ENCODE results near the gene GBP3. TPM values are rescaled to one million over a fixed set of nuclear protein-coding genes. Genes with fewer than 3 reads are reported as not detected.
"Not testable (repeated sequence)": the region's sequence is repeated elsewhere in the genome, so short reads cannot be mapped to it uniquely, and the experiment has no call there.

GBP3 gene
- total RNA-seq, 2 experiments from 2014 or later = 45.9 to 50.7 TPM

DNA sequence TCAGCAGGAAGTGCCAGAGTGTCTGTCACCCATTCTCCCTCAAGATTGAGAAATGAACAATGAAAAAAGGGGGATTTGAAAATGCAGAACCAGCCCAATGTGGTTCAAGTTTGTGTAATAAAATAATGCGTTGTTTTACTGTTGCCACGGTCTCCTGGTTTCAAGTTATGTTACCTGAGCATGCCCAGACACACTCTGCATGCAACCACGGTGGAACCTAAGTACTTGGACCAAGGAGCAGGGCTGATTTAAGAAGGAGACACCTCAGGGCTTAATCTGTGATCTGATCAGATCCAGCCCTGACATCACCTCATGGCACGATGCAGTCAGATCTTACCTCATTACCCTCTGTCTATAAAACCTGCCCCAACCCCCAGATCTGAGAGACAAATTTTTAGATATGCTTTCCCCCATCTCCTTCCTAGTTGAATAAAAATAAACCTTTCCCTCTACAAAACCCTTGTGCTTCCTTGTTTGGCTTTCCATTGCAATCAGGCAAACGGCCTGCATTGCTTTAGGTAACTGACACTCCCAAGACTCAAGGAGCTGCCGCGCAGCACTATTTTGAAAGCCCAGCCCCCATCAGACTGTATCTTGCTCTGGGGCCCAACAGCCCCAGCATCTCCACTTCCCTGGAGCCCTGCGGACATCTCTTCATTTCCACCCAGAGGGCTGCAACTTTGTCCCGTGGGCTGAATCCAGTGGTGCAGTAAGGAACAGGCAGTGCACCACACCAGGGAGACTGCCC, 27.4 kb upstream of the GBP3 start:
- POLR2A ChIA-PET; H3K4me3 Mint-ChIP-seq; H3K27me3 Mint-ChIP-seq; H3K9me3 Mint-ChIP-seq; DNase-seq; ATAC-seq (ENCODE audit: low read depth): not testable (repeated sequence)
- peaks cover 11% of the 10 kb centered on the region for H3K4me1 Mint-ChIP-seq
- H3K27ac Mint-ChIP-seq = peak overlapping the region; percentile 31
- peaks cover 60% of the 10 kb centered on the region for H3K36me3 Mint-ChIP-seq

DNA sequence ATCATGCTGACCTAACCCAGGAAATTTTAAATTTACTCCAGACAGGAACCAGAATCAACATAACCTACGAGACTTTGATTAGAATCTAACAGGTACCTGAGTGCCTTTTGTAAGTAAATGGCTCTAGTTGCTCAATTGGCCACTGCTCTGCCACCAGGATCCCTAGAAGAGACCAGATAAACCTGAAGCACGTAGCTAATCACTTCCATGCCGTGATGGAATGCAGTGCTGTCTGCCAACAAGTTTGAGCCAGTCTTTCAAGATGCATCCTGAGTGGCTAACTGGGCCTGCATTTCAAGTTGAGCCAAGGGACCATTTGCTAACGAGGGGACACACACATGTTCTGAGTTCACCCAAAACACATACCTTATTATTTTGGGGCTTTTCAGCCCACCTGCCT, 26.5 kb upstream of the GBP3 start:
- POLR2A ChIA-PET; H3K4me3 Mint-ChIP-seq; H3K27ac Mint-ChIP-seq; ATAC-seq (ENCODE audit: low read depth); H3K9me3 Mint-ChIP-seq; H3K27me3 Mint-ChIP-seq; DNase-seq: not testable (repeated sequence)
- Mint-ChIP-seq H3K36me3 (peaks cover 57% of the 10 kb centered on the region), H3K4me1 (peaks cover 11% of the 10 kb centered on the region)

DNA sequence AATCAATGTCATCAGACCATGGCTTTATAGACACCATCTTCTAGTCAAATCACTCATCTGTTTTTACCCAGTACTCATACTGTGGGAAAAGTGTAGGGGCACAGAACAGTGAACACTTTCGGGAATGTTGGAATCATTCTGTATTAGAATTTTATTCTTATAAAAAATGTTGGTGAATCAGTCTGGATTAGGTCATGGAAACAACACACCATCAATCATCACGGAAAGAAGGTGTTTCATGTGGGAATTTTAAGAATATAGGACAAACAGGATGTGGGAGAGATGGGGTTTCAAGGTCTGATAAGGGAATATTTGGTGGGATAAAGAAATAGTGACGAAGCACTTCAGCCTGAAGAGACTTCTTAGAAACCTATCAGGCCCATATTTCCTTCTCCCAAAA, 25.1 kb upstream of the GBP3 start:
- Mint-ChIP-seq H3K36me3 (peaks cover 51% of the 10 kb centered on the region), H3K4me1 (peaks cover 6% of the 10 kb centered on the region)

DNA sequence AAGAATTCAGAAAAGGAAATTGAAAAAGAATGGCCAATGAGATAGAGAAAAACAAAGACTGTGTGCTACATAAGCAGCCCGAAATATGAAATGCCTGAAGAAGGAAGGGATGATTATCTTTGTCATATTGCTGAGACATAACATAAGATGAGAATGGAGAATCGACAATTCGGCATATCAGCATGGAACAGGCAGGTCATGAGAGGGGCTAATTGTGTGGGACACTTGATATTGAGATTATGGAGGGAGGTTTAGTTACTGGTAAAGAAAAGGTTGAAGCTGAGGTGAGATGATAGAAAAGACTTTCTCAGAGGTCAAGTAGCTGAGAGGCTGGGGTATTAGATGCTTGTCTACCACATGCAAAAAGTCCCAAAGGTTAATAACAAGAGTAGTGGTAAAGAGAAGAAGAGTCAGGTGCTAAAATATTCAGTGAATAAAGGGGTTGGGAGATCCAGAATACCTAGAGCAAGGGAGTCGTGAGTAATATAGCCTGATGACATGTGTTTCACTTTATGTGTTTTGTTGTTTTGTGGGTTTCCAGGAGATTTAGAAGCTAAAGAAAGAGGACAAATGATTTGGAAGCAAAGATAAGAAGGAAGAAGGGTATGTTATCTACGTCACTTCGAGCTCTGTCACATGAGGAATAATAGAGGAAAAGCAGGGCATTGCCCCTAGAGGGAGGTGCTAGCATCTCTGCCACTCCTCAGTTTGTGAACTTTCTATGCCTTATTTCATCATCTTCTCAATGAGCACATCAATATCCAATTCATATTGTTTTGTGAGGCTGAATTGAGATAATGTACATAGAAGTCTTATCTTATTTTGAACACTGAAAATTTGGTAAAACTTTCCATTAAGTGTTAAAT, 23.9 kb upstream of the GBP3 start:
- H3K27ac Mint-ChIP-seq; H3K9me3 Mint-ChIP-seq; H3K4me1 Mint-ChIP-seq; H3K4me3 Mint-ChIP-seq; DNase-seq; H3K27me3 Mint-ChIP-seq; ATAC-seq (ENCODE audit: low read depth): not testable (repeated sequence)
- H3K36me3 Mint-ChIP-seq = peaks cover 51% of the 10 kb centered on the region
- POLR2A ChIA-PET = interaction anchor here (0.5 to 1.8 kb wide), 2 partner anchors 25 to 319 kb away, joined by 3 to 5 read pairs; no protein-coding TSS in a partner anchor

More for the DNA sequence above, 25.1 kb upstream of the GBP3 start:
- peaks cover 5% of the 10 kb centered on the region for H3K9me3 Mint-ChIP-seq
- H3K27ac Mint-ChIP-seq = peak overlapping the region; percentile 65
- ATAC-seq (ENCODE audit: low read depth) = no peak
- no peak for DNase-seq
- no peaks in the 10 kb centered on the region for H3K27me3 Mint-ChIP-seq
- no peak overlapping the region for H3K4me3 Mint-ChIP-seq
- POLR2A ChIA-PET = interaction anchor here (1.8 kb wide), 1 partner anchor 26 kb away, joined by 5 read pairs; no protein-coding TSS in a partner anchor

DNA sequence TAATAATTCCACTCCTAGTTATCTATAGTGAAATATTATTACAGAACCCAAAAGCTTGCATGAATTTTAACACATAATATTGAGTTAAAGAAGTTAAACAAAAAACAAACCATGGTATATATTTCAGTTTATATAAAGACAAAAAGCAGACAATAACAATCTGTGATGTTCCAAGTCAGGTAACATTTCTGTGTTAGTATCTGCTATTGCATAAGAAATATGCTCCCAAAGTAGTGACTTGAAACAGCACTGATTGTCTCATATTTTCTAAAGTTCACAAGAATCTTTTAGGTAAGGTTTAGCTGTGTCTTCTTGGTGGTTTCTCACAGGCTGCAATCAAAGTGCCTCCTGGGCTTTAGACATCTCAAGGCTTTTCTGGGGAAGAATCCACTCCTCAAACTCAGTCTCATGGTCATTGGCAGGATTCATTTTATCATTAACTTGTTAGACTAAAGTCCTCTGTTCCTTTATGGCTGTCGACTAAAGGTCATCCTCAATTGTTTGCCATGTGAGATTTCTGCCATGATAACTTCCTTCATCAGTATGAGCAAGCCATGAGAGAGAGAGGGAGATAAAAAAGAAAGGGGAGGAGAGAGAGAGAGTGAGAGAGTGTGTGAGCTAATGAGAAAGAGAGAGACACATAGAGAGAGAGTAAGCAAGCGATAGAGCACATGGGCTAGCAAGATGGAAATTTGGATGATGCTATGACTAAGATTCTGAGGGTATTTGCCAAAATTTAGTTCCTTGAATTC, 22.5 kb upstream of the GBP3 start:
- Mint-ChIP-seq H3K36me3 (peaks cover 49% of the 10 kb centered on the region), H3K4me3 (no peak overlapping the region), H3K4me1 (peaks cover 12% of the 10 kb centered on the region), H3K27ac (no peak overlapping the region), H3K9me3 (peaks cover 11% of the 10 kb centered on the region), H3K27me3 (no peaks in the 10 kb centered on the region)
- DNase-seq (no peak), ATAC-seq (ENCODE audit: low read depth) (no peak)
- POLR2A ChIA-PET = interaction anchor here (0.7 kb wide), 1 partner anchor 24 kb away, joined by 6 read pairs; no protein-coding TSS in a partner anchor

DNA sequence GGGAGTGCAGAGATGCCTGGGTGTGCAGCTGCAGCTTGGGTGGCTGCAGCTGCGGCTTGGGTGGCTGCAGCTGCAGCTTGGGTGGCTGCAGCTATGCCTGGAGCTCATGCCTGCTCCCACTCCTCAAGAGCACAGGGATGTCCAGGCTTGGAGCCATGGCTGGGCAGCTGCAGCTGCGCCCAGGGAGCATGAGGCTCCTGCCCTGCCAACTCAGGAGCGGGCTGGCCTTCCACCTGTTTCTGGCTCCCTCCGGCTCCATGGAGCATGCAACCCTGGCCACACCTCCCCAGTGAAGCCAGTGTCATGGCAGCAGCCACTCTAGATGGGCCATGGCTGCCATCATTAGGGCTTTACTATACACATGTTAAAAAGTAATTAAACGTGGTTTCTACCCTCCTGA, 21.3 kb upstream of the GBP3 start:
- peaks cover 48% of the 10 kb centered on the region for H3K36me3 Mint-ChIP-seq
- POLR2A ChIA-PET = no interaction called here
- peaks cover 14% of the 10 kb centered on the region for H3K4me1 Mint-ChIP-seq

DNA sequence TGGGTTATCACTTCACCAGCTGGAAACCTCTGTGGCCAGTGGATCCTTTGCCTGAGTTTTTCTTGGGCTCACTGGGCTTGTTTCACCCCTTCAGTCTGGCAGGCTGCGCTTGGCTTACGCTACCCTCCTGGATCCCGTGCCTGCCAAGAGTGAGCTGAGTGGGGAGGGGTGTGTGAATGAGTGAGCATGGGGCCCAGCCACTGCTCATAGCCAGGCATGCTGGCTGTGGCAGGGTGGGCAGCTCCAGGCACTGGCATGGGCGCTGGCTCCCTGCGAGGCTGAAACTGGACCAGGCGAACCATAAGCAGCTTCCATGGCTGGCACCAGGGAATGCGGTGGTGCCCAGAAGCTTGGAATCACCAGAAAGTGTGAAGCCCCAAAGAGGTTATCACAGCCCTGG, 19.8 kb upstream of the GBP3 start:
- Mint-ChIP-seq H3K27me3 (no peaks in the 10 kb centered on the region), H3K27ac (no peak overlapping the region), H3K4me1 (peaks cover 13% of the 10 kb centered on the region), H3K36me3 (peaks cover 40% of the 10 kb centered on the region), H3K9me3 (peaks cover 17% of the 10 kb centered on the region), H3K4me3 (no peak overlapping the region)
- no peak for ATAC-seq (ENCODE audit: low read depth)
- DNase-seq = no peak
- POLR2A ChIA-PET = interaction anchor here (0.6 to 1.4 kb wide), 3 partner anchors 21 to 813 kb away, joined by 3 read pairs; no protein-coding TSS in a partner anchor

More for the DNA sequence above, 21.3 kb upstream of the GBP3 start:
- Mint-ChIP-seq H3K27me3 (no peaks in the 10 kb centered on the region), H3K4me3 (no peak overlapping the region), H3K9me3 (peaks cover 16% of the 10 kb centered on the region), H3K27ac (no peak overlapping the region)
- no peak for DNase-seq
- no peak for ATAC-seq (ENCODE audit: low read depth)

DNA sequence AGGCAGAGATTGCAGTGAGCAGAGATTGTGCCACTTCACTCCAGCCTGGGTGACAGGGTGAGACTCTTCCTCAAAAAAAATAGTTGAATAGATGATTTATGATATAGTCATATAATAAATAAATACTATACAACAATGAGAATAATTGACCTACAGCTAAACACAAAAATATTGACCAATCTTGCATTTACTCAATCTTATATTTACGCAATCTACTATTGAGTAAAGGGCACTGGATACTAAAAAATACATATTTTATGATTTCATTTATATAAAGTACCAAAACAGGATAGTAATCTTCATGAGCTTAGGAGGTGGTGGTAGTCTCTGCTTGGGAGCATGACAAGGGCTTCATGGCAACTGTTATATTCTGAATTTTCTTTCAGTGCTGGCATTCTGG, 19.1 kb upstream of the GBP3 start:
- Mint-ChIP-seq H3K4me1 (peaks cover 13% of the 10 kb centered on the region), H3K36me3 (peaks cover 41% of the 10 kb centered on the region), H3K4me3 (no peak overlapping the region), H3K9me3 (peaks cover 20% of the 10 kb centered on the region), H3K27ac (no peak overlapping the region), H3K27me3 (no peaks in the 10 kb centered on the region)
- ATAC-seq (ENCODE audit: low read depth) (no peak), DNase-seq (no peak)
- POLR2A ChIA-PET = interaction anchor here (1.1 to 2.0 kb wide), 2 partner anchors 20 to 24 kb away, joined by 3 to 7 read pairs; partner anchors contain the start of genes GBP1 and GBP3

DNA sequence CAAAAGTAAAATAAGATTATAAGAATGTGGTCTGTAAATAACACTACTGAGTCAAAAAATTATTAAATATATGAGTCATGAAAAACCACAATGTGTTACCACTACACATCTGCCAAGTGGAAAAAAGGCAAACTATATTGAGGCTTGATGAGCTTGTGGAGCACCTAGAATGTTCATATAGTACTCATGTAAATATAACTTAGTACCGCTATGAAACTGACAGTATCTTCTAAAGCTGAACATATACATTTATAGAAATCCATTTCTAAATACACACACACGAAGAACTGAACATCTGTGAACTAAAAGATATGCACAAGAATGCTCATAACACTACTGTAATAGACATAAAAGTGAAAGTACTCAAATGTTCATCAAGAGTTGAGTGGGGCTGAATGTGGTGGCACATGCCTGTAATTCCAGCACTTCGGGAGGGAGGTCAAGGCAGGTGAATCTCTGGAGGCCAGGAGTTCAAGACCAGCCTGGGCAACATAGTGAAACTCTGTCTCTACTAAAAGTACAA, 18.5 kb upstream of the GBP3 start:
- no peak overlapping the region for H3K4me3 Mint-ChIP-seq
- peak; percentile 67 for ATAC-seq (ENCODE audit: low read depth)
- H3K4me1 Mint-ChIP-seq = peaks cover 13% of the 10 kb centered on the region
- no peaks in the 10 kb centered on the region for H3K27me3 Mint-ChIP-seq
- no peak for DNase-seq
- POLR2A ChIA-PET = interaction anchor here (1.1 to 2.0 kb wide), 2 partner anchors 19 to 24 kb away, joined by 3 to 7 read pairs; partner anchors contain the start of genes GBP1 and GBP3
- peaks cover 41% of the 10 kb centered on the region for H3K36me3 Mint-ChIP-seq
- no peak overlapping the region for H3K27ac Mint-ChIP-seq
- H3K9me3 Mint-ChIP-seq = peaks cover 20% of the 10 kb centered on the region

DNA sequence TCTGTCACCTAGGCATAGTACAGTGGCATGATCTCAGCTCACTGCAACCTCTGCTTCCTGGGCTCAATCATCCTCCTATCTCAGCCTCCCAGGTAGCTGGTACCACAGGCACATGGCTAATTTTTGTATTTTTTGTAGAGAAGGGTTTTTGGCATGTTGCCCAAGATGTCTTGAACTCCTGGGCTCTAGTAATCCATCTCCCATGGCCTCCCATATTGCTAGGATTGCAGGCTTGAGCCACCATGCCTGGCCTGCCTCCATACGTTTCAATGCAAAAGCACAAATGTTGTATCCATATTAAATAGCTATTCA, 17.6 kb upstream of the GBP3 start:
- Mint-ChIP-seq H3K27ac (no peak overlapping the region), H3K27me3 (no peaks in the 10 kb centered on the region), H3K4me3 (no peak overlapping the region), H3K4me1 (peaks cover 13% of the 10 kb centered on the region), H3K36me3 (peaks cover 41% of the 10 kb centered on the region), H3K9me3 (peaks cover 21% of the 10 kb centered on the region)
- POLR2A ChIA-PET = interaction anchor here (2.0 kb wide), 1 partner anchor 18 kb away, joined by 7 read pairs; the partner anchor contains the start of gene GBP3
- DNase-seq = no peak
- ATAC-seq (ENCODE audit: low read depth) = no peak

DNA sequence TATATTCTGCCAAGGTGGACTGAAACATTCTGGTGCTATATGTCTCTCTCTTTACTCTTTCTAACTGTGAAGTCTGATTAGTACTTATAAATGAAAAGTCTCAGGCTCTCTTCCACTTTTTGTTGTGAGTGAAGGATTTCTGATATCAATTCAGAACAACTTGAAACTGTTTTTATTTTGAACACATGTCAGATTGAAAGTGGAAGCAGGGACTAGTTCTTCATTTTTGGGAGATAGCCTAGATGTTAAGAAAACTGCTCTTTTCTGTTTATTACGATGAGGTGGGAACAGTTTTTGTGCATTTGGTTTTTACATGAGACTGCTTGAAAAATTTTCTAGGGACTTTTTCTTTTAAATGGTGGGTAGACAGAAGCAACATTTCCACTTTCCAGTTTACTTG, 14.5 kb upstream of the GBP3 start:
- POLR2A ChIA-PET = no interaction called here
- no peaks in the 10 kb centered on the region for H3K27me3 Mint-ChIP-seq
- H3K27ac Mint-ChIP-seq = no peak overlapping the region
- peaks cover 24% of the 10 kb centered on the region for H3K9me3 Mint-ChIP-seq
- ATAC-seq (ENCODE audit: low read depth) (no peak), DNase-seq (no peak)
- no peak overlapping the region for H3K4me3 Mint-ChIP-seq
- peaks cover 15% of the 10 kb centered on the region for H3K4me1 Mint-ChIP-seq
- H3K36me3 Mint-ChIP-seq = peaks cover 32% of the 10 kb centered on the region

DNA sequence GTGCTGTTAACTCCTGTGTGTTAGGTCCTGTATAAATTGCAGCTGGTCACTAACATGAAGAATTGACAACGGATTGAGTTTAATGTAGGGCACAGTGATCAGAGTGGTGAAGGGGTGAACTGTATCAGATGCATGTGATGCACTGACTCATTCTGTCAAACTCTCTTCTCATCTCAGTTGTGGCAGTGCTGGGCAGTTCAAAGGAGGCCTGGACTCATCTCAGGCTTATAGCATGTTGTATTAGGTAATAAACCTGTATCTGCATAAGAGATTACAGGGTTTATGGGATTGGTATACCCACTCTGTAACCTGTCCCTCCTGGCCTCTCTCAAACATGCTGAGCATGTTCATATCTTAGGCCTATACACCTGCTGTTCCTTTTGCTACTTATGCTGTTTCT, 12.4 kb upstream of the GBP3 start:
- H3K9me3 Mint-ChIP-seq = peaks cover 29% of the 10 kb centered on the region

DNA sequence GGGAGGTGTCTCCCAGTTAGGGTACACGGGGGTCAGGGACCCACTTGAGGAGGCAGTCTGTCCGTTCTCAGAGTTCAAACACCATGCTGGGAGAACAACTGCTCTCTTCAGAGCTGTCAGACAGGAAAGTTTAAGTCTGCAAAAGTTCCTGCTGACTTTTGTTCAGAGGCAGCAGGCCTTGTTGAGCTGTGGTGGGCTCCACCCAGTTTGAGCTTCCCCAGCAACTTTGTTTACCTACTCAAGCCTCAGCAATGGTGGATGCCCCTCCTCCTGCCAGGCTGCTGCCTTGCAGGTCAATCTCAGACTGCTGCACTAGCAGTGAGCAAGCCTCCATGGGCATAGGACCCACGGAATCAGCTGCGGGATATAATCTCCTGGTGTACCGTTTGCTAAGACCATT, 11.3 kb upstream of the GBP3 start:
- Mint-ChIP-seq H3K9me3 (peaks cover 27% of the 10 kb centered on the region), H3K36me3 (peaks cover 28% of the 10 kb centered on the region)
- not testable (repeated sequence) for ATAC-seq (ENCODE audit: low read depth); H3K4me1 Mint-ChIP-seq; H3K27ac Mint-ChIP-seq; DNase-seq; H3K27me3 Mint-ChIP-seq; H3K4me3 Mint-ChIP-seq
- POLR2A ChIA-PET = interaction anchor here (1.0 to 1.3 kb wide), 2 partner anchors 12 to 93 kb away, joined by 3 to 4 read pairs; no protein-coding TSS in a partner anchor

More for the DNA sequence above, 12.4 kb upstream of the GBP3 start:
- H3K27ac Mint-ChIP-seq = no peak overlapping the region
- H3K4me3 Mint-ChIP-seq = no peak overlapping the region
- ATAC-seq (ENCODE audit: low read depth) (no peak), DNase-seq (no peak)
- peaks cover 7% of the 10 kb centered on the region for H3K4me1 Mint-ChIP-seq
- H3K27me3 Mint-ChIP-seq = no peaks in the 10 kb centered on the region
- POLR2A ChIA-PET = no interaction called here
- peaks cover 29% of the 10 kb centered on the region for H3K36me3 Mint-ChIP-seq

Measured in activated naive CD8-positive, alpha-beta T cell treated with anti-CD3 and anti-CD28 coated beads, Interleukin-2, amount 10 ng/mL, durations not matched to agents 7 days and 5 days (primary cell).